HepG2 (cell line): ENCODE results near the gene NPY. TPM values are rescaled to one million over a fixed set of nuclear protein-coding genes. Genes with fewer than 3 reads are reported as not detected.

Experiments
- ATAC-seq: fragments of 200-7000 bp; cut with Tn5 transposase; 3 replicates; pipeline ENCODE4 v1.9.1; 2020; ENCODE audit warnings: mild to moderate bottlenecking, moderate library complexity
- BruUV-seq: library from RNA; stranded (reverse); fragments of 400-500 nt; replicated peaks from 2 replicates; lab custom pipeline; 2021; lab: Mats Ljungman, UMichigan
- CTCF ChIA-PET: fragments of 300-600 bp; formaldehyde crosslinking; extraction: SDS; loops from one replicate; lab custom pipeline; 2021; ENCODE audit warnings: low total read pairs, inconsistent platforms, low intra/inter-chr PET ratio; lab: Yijun Ruan, JAX
- POLR2A ChIA-PET: fragments of 350-600 bp; sonication (Branson Sonifier 250); formaldehyde crosslinking; loops from one replicate; lab custom pipeline; 2020; ENCODE audit warnings: antibody characterized with exemption, inconsistent platforms; lab: Yijun Ruan, JAX
- DNase-seq: peaks from one replicate; pipeline ENCODE4 v3.0.0-alpha.2; 2015; ENCODE audit warnings: low spot score
- FAIRE-seq: peaks from 3 replicates; lab custom pipeline; 2011; peaks lifted over from hg19 to GRCh38; lab: Jason Lieb, UNC
- H2AFZ ChIP-seq: one replicate; pipeline ENCODE4 v1.6.1; 2011; ENCODE audit warnings: low read length, inconsistent platforms
- H3K27ac ChIP-seq: fragments of 300-600 bp; 3 replicates; pipeline ENCODE4 v1.8.0; 2011; ENCODE audit warnings: mixed run types, mild to moderate bottlenecking, mixed read lengths, low read length, inconsistent platforms; ENCODE audit not compliant: insufficient read depth; ENCODE audit errors: extremely low read length
- H3K27me3 ChIP-seq, 2 experiments: fragments of 200-600 bp in 1 of 2; 2 replicates in 1 of 2; 3 replicates in 1 of 2; pipeline versions ENCODE4 v1.6.0 to v1.8.0; 2011; ENCODE audit warnings: low read length in 2 of 2, mild to moderate bottlenecking in 2 of 2, moderate library complexity in 2 of 2, inconsistent platforms in 1 of 2; ENCODE audit not compliant: insufficient read depth in 2 of 2, control insufficient read depth in 1 of 2
- H3K36me3 ChIP-seq, 2 experiments: fragments of 200-600 bp in 1 of 2; replicated peaks in 1 of 2; 2 replicates in 1 of 2; 3 replicates in 1 of 2; pipeline versions ENCODE4 v1.5.1 to v1.8.0; 2011; ENCODE audit warnings: low read length in 2 of 2, inconsistent platforms in 1 of 2; ENCODE audit not compliant: insufficient read depth in 2 of 2, control insufficient read depth in 1 of 2
- H3K4me1 ChIP-seq: 2 replicates; pipeline ENCODE4 v1.5.1; 2012; ENCODE audit warnings: low read length, inconsistent platforms; ENCODE audit not compliant: insufficient read depth
- H3K4me2 ChIP-seq: 2 replicates; pipeline ENCODE4 v1.6.0; 2011; ENCODE audit warnings: low read depth, low read length, inconsistent platforms
- H3K4me3 ChIP-seq, 3 experiments: fragments of 200-600 bp in 1 of 3; sonication (generic), shearing (Covaris generic) in 1 of 3; replicated peaks in 1 of 3; 2 replicates each; pipeline ENCODE4 v1.5.1; 2011 to 2016; ENCODE audit warnings: low read length in 3 of 3, inconsistent platforms in 2 of 3, low read depth in 2 of 3, mild to moderate bottlenecking in 2 of 3, control low read depth in 1 of 3, mixed read lengths in 1 of 3; ENCODE audit not compliant: insufficient read depth in 1 of 3
- H3K79me2 ChIP-seq: one replicate; pipeline ENCODE4 v1.6.1; 2011; ENCODE audit warnings: low read length, inconsistent platforms; ENCODE audit not compliant: insufficient read depth
- H3K9ac ChIP-seq: 2 replicates; pipeline ENCODE4 v1.6.0; 2011; ENCODE audit warnings: mild to moderate bottlenecking, low read depth, low read length, inconsistent platforms; ENCODE audit not compliant: insufficient read depth
- H3K9me3 ChIP-seq: 2 replicates; pipeline ENCODE4 v1.5.1; 2012; ENCODE audit warnings: mild to moderate bottlenecking, low read length
- H4K20me1 ChIP-seq: 2 replicates; pipeline ENCODE4 v1.6.0; 2011; ENCODE audit warnings: inconsistent platforms, mild to moderate bottlenecking, low read length, moderate library complexity; ENCODE audit not compliant: insufficient read depth
- BCL6 ChIP-seq: IDR thresholded peaks from 2 replicates; pipeline ENCODE4 v1.6.1; 2016; ENCODE audit warnings: missing genetic modification reagents, missing compliant biosample characterization
- CC2D1A ChIP-seq: sonication (generic); formaldehyde crosslinking; IDR thresholded peaks from 2 replicates; pipeline ENCODE4 v1.8.1; 2023; ENCODE audit warnings: mild to moderate bottlenecking, missing genetic modification reagents
- MEIS2 ChIP-seq: sonication (generic); formaldehyde crosslinking; IDR thresholded peaks from 2 replicates; pipeline ENCODE4 v1.9.0; 2021; ENCODE audit warnings: mild to moderate bottlenecking, missing genetic modification reagents
- RBFOX2 ChIP-seq: fragments of 200-400 bp; formaldehyde crosslinking; IDR thresholded peaks from 2 replicates; pipeline ENCODE4 v1.6.1; 2017; ENCODE audit warnings: low read depth, mild to moderate bottlenecking, low read length
- SIN3B ChIP-seq: fragments of 150-350 bp; IDR thresholded peaks from 2 replicates; pipeline ENCODE4 v1.6.1; 2014; ENCODE audit warnings: low read length
- SIX4 ChIP-seq: sonication (generic); formaldehyde crosslinking; IDR thresholded peaks from 2 replicates; pipeline ENCODE4 v1.4.0; 2020; ENCODE audit warnings: missing genetic modification reagents
- U2AF2 ChIP-seq: fragments of 200-400 bp; formaldehyde crosslinking; IDR thresholded peaks from 2 replicates; pipeline ENCODE4 v1.6.1; 2017; ENCODE audit warnings: low read depth, mild to moderate bottlenecking, low read length
- ZEB1 ChIP-seq: IDR thresholded peaks from 2 replicates; pipeline ENCODE4 v1.6.1; 2012; ENCODE audit warnings: mild to moderate bottlenecking, low read depth, inconsistent platforms; ENCODE audit not compliant: insufficient replicate concordance
- ZFP41 ChIP-seq: sonication (generic); formaldehyde crosslinking; IDR thresholded peaks from 2 replicates; pipeline ENCODE4 v1.4.0; 2020; ENCODE audit warnings: mild to moderate bottlenecking, missing genetic modification reagents, borderline replicate concordance
- ZMYM4 ChIP-seq: sonication (generic); formaldehyde crosslinking; IDR thresholded peaks from 2 replicates; pipeline ENCODE4 v1.8.1; 2023; ENCODE audit warnings: mild to moderate bottlenecking, missing genetic modification reagents
- ZNF513 ChIP-seq: sonication (generic); formaldehyde crosslinking; conservative IDR thresholded peaks from 2 replicates; pipeline ENCODE4 v1.5.0; 2020; ENCODE audit warnings: missing genetic modification reagents
- ZNF570 ChIP-seq: sonication (generic); formaldehyde crosslinking; IDR thresholded peaks from 2 replicates; pipeline ENCODE4 v1.4.0; 2020; ENCODE audit warnings: mild to moderate bottlenecking, missing genetic modification reagents, borderline replicate concordance
- ZNF720 ChIP-seq: sonication (generic); formaldehyde crosslinking; IDR thresholded peaks from 2 replicates; pipeline ENCODE4 v1.4.0; 2020; ENCODE audit warnings: missing genetic modification reagents
- ZNF775 ChIP-seq: sonication (generic); formaldehyde crosslinking; IDR thresholded peaks from 2 replicates; pipeline ENCODE4 v1.4.0; 2020; ENCODE audit warnings: missing genetic modification reagents, mild to moderate bottlenecking, moderate library complexity, borderline replicate concordance
- ZNF839 ChIP-seq: sonication (generic); formaldehyde crosslinking; IDR thresholded peaks from 2 replicates; pipeline ENCODE4 v1.4.0; 2020; ENCODE audit warnings: missing genetic modification reagents, mild to moderate bottlenecking, borderline replicate concordance
- in situ Hi-C: cut with HindIII; loops from 2 replicates; pipeline ENCODE4 v1.10.0; 2017; ENCODE audit warnings: low pct_unique_long_range_greater_than_20kb; ENCODE audit not compliant: extremely low pct_ligation_motif_present
- intact Hi-C: fragments of 100-400 bp; cut with micrococcal nuclease; formaldehyde crosslinking; loops from one replicate; pipeline ENCODE4 v1.10.0; 2022; ENCODE audit not compliant: unreplicated experiment
- polyA plus RNA-seq, 8 experiments: library from polyadenylated mRNA; depleted of rRNA in 3 of 8; stranded (reverse) in 7 of 8; unstranded in 1 of 8; fragments of >200 nt; fragmentation: Illumina TruSeq in 4 of 8; extraction: Trizol in 4 of 8; gene quantifications; 2 replicates each; pipeline versions ENCODE4 v1.2.1 to v1.2.3, GENCODE V29; 2011 to 2016; ENCODE audit warnings: low read depth in 4 of 8, missing spikeins in 1 of 8, mixed read lengths in 1 of 8; ENCODE audit not compliant: insufficient read depth in 1 of 8
- total RNA-seq, 5 experiments: library from RNA; depleted of rRNA; stranded (reverse); fragments of >200 nt; fragmentation: Illumina TruSeq; extraction: Trizol; gene quantifications; 2 replicates each; pipeline ENCODE4 v1.2.3, GENCODE V29; 2016; ENCODE audit warnings: low read depth in 1 of 5
- TF ChIP-seq, protein P1 (sequence below): sonication (generic); formaldehyde crosslinking; IDR thresholded peaks from 2 replicates; pipeline ENCODE4 v1.4.0; 2020; ENCODE audit warnings: mild to moderate bottlenecking, missing genetic modification reagents
- TF ChIP-seq, protein P2 (sequence below): fragments of 450-650 bp; IDR thresholded peaks from 2 replicates; pipeline ENCODE4 v1.6.1; 2017; ENCODE audit warnings: mild to moderate bottlenecking
- TF ChIP-seq, protein P3 (sequence below): sonication (generic); formaldehyde crosslinking; IDR thresholded peaks from 2 replicates; pipeline ENCODE4 v1.4.0; 2020; ENCODE audit warnings: missing genetic modification reagents

NPY gene
- total and polyA plus RNA-seq, 2 of the 13 experiments (the other 11 are each of a cell fraction or from before 2014, with no cell fraction given): not detected

DNA sequence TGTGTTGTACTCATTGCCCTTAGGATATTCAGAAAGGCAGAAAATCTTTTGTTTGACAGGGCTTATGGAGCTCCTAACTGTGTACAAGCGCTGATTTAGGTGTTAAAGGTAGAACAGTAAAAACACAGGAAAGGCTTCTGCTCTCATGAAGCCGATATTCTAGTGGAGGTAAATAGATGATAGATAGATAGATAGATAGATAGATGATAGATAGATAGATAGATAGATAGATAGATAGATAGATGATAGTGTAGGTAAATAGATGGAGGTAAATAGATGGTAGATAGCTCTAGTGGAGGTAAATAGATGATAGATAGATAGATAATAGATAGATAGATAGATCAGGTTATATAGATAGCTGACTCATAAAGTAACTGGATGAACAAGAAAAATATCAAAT, 39.4 kb upstream of the NPY start (continued):
- TF ChIP-seq ZNF775 (CRISPR knock-in tag) (no peak), BCL6 (CRISPR knock-in tag) (no peak), ZNF839 (CRISPR knock-in tag) (no peak)

DNA sequence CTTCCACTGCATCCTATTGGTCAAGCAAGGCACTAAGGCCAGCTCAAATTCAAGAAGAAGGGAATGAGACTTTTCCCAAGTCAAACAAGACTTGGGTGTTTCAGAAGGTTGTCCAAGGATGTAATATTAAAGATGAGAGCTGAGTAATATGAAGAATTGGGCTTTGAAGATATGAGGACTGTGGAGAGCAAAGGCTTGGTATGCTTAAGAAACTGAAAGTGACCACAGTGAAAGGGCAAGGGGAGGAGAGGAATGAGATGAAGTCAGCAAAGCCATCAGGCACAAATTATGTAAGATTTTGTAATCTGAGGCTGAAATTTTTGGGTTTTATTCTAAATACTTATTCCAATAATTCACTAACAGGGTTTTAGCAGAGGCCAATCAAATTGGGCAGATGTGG, 38.6 kb upstream of the NPY start:
- no peak for FAIRE-seq
- POLR2A ChIA-PET: no interaction called here
- no peaks in the 10 kb centered on the region for H3K9me3 ChIP-seq
- TF ChIP-seq MEIS2 (CRISPR knock-in tag): no peak
- no peak for TF ChIP-seq ZMYM4 (CRISPR knock-in tag)
- no peak for TF ChIP-seq ZNF720 (CRISPR knock-in tag)
- TF ChIP-seq RBFOX2: no peak
- no peak for TF ChIP-seq ZFP41 (CRISPR knock-in tag)
- TF ChIP-seq SIN3B: no peak
- TF ChIP-seq, protein P1, sequence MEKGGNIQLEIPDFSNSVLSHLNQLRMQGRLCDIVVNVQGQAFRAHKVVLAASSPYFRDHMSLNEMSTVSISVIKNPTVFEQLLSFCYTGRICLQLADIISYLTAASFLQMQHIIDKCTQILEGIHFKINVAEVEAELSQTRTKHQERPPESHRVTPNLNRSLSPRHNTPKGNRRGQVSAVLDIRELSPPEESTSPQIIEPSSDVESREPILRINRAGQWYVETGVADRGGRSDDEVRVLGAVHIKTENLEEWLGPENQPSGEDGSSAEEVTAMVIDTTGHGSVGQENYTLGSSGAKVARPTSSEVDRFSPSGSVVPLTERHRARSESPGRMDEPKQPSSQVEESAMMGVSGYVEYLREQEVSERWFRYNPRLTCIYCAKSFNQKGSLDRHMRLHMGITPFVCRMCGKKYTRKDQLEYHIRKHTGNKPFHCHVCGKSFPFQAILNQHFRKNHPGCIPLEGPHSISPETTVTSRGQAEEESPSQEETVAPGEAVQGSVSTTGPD (CRISPR knock-in tag): no peak
- no peak for TF ChIP-seq ZNF513 (CRISPR knock-in tag)
- TF ChIP-seq ZNF570 (CRISPR knock-in tag): no peak
- TF ChIP-seq, protein P2, sequence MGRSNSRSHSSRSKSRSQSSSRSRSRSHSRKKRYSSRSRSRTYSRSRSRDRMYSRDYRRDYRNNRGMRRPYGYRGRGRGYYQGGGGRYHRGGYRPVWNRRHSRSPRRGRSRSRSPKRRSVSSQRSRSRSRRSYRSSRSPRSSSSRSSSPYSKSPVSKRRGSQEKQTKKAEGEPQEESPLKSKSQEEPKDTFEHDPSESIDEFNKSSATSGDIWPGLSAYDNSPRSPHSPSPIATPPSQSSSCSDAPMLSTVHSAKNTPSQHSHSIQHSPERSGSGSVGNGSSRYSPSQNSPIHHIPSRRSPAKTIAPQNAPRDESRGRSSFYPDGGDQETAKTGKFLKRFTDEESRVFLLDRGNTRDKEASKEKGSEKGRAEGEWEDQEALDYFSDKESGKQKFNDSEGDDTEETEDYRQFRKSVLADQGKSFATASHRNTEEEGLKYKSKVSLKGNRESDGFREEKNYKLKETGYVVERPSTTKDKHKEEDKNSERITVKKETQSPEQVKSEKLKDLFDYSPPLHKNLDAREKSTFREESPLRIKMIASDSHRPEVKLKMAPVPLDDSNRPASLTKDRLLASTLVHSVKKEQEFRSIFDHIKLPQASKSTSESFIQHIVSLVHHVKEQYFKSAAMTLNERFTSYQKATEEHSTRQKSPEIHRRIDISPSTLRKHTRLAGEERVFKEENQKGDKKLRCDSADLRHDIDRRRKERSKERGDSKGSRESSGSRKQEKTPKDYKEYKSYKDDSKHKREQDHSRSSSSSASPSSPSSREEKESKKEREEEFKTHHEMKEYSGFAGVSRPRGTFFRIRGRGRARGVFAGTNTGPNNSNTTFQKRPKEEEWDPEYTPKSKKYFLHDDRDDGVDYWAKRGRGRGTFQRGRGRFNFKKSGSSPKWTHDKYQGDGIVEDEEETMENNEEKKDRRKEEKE: no peak
- no peak for TF ChIP-seq U2AF2
- TF ChIP-seq, protein P3, sequence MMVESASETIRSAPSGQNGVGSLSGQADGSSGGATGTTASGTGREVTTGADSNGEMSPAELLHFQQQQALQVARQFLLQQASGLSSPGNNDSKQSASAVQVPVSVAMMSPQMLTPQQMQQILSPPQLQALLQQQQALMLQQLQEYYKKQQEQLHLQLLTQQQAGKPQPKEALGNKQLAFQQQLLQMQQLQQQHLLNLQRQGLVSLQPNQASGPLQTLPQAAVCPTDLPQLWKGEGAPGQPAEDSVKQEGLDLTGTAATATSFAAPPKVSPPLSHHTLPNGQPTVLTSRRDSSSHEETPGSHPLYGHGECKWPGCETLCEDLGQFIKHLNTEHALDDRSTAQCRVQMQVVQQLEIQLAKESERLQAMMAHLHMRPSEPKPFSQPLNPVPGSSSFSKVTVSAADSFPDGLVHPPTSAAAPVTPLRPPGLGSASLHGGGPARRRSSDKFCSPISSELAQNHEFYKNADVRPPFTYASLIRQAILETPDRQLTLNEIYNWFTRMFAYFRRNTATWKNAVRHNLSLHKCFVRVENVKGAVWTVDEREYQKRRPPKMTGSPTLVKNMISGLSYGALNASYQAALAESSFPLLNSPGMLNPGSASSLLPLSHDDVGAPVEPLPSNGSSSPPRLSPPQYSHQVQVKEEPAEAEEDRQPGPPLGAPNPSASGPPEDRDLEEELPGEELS (CRISPR knock-in tag): no peak
- TF ChIP-seq SIX4 (CRISPR knock-in tag): no peak
- no peak for TF ChIP-seq CC2D1A (CRISPR knock-in tag)
- no peak for TF ChIP-seq ZEB1

More for the DNA sequence above, 38.6 kb upstream of the NPY start:
- Histone ChIP-seq H3K27me3 (no peaks in the 10 kb centered on the region), H3K4me1 (no peaks in the 10 kb centered on the region), H3K4me3 (no peak overlapping the region), H3K4me2 (no peak overlapping the region), H3K79me2 (no peaks in the 10 kb centered on the region), H3K36me3 (no peaks in the 10 kb centered on the region), H3K27ac (no peak overlapping the region), H2AFZ (no peak overlapping the region), H3K9ac (no peak overlapping the region), H4K20me1 (no peaks in the 10 kb centered on the region)
- BruUV-seq: no TSS peak
- ATAC-seq: no peak
- no peak for DNase-seq
- CTCF ChIA-PET: no interaction called here
- in situ Hi-C loops: no loop called here
- intact Hi-C loops: no loop called here
